GM18507 (cell line): Measurements from ENCODE around the gene RAB9B.
"Not testable (repeated sequence)": the region's sequence is repeated elsewhere in the genome, so short reads cannot be mapped to it uniquely, and the experiment has no call there.

Experiments
- DNase-seq: peaks from one replicate; pipeline ENCODE4 v3.0.0; 2011; ENCODE audit warnings: low read depth; ENCODE audit not compliant: insufficient read length; ENCODE audit errors: extremely low spot score
- FAIRE-seq: peaks from 2 replicates; lab custom pipeline; 2011; peaks lifted over from hg19 to GRCh38; lab: Jason Lieb, UNC

RAB9B gene

DNA sequence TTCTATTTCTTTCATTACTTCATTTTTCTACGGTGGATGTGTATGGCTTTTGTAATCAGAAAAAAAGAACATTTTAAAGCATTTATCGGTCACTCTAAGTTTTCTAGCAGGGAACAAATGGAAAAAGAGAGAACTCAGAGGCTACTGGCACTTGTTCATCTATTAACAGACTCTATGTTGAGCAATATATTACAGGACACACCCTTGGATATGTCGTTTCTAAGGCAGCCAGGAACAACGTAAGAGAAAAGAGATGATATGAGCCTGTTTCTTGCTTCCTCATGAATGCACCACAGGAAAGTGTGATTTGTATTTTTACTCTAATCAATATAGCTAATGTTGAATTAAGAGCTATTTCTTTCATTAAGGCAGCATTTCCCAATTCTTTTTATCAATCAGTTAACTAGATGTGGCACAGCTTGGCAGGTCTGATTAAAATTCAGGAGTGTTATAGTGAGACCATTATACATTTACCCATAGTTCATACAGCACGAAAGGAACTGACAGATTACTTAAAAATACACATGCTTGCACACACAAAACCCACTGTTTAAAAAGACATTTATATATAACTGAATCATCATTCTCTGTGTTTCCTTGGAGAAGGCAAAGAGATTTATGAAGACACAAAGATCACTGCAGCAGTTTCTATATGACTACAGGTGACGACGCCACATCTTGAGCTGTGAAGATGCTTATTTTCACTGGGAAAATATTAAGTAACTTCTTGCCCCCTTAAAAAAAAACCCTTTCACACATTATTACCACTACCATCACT is 13.0 kb downstream of the RAB9B start:
- no peak for DNase-seq
- no peak for FAIRE-seq

DNA sequence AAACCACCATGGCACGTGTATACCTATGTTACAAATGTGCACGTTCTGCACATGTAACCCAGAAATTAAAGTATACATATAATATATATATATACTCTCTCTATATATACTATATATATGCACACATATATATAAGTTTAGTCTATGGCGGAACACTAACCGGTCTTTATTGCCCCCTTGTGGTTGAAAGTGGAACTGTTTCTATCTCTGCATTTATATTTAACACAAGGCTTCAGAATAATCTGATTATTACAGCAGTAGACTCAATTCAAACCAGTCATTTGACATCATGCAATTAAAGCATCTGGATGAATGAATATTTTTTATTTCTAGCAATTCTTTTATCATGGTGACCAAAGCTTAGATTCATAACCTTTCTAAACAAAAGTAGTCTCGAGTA is 14.6 kb downstream of the RAB9B start:
- FAIRE-seq: no peak
- no peak for DNase-seq

DNA sequence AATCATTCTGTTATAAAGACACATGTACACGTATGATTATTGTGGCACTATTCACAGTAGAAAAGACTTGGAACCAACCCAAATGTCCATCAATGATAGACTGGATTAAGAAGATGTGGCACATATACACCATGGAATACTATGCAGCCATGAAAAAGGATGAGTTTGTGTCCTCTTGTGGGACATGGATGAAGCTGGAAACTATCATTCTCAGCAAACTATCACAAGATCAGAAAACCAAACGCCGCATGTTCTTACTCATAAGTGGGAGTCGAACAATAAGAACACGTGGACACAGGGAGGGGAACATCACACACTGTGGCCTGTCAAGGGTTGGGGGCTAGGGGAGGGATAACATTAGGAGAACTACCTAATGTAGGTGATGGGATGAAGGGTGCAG is 15.0 kb downstream of the RAB9B start:
- DNase-seq, FAIRE-seq: not testable (repeated sequence)

DNA sequence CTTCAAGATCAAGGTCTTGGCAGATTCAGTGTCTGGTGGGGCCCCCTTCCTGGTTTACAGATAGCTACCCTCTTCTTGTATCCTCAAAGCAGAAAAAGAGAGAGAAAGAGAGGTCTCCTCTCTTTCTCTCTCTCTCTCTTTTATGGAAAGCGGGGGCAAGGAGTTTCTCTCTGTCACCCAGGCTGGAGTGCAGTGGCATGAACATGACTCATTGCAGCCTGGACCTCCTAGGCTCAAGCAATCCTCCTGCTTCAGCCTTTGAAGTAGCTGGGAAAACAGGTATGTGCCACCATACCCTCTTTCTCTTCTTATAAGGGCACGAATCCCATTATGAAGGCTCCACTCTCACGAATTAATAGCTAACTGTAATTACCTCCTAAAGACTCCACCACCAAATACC is 20.2 kb downstream of the RAB9B start:
- no peak for DNase-seq
- FAIRE-seq: no peak

DNA sequence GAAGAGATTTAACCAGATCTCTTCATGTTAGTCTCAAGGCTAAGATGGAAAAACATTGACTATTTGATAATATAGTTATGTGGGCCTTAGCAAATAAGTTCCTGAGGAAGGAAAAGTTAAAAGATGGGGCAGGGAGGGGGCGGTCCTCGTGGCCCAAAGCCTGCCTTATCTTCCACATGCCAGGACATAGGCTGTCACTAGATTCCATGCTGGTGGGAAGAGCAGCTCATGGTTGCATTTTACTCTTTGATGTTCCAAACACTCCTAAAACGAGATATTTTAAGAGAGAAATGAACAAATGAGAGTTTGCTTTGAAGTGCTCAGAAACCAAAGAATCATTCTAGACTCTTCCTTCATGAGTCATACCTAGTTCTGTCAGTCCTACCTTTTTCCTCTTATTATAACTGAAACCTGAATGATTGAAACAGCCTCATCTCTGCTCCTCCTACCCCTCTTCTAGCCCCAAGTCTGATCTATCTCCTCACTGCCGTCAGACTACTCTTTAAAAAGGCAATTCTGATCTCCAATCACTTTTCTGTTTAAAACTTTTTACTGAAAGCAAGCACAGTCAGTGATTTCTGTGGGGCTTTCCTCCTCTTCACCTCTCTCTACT is 25.1 kb downstream of the RAB9B start:
- DNase-seq (no peak), FAIRE-seq (no peak)

DNA sequence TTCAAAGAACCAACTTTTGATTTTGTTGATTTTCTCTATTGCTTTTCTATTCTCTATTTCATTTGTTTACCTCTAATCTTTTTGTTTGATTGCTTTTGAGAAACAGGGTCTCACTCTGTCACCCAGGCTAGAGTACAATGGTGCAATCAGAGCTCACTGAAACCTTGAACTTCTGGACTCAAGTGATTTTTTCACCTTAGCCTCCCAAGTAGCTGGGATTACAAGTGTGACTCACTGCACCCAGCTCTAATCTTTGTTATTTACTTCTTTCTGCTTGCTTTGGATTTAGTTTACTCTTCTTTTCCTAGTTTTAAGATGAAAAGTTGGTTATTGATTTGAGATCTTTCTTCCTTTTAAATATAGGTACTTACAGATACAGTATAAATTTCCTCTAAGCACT is 26.2 kb downstream of the RAB9B start:
- DNase-seq (no peak), FAIRE-seq (no peak)

DNA sequence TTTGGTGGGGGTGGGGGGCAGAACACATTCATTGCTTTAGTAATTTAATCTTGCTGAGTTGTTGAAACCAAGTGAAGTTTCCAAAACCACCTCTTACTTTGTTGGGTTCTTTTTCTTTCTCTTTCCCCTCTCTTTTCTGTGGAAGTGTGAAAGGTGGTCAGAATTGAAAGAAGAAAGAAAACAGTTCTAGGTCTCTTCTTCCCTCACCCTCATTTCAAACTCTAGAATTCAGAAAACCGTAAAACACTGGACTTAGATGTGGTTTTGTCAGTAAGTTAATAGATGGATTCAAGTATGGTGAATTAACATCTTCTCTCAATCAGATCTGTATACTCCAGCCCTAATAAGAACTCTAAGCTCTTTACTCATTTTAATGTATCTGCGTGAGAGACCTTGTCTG is 31.7 kb downstream of the RAB9B start:
- DNase-seq (no peak), FAIRE-seq (no peak)

DNA sequence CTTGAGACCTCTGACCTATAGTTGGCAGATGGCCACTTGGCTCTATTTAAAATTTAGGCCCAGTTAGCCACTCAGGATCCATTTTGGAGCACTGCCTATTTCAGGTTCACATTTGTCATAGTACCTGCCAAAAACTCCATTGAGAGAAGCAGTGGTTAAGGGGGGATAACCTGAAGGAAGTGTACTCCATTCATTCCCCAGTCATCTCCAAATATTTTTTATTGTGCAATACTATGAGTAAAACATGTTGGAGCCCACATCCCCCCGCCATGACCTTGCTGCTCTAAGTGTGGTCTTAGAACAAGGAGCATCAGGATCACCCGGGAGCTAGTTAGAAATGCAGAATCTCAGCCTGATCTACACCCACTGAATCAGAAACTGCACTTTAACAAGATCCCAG is 34.4 kb downstream of the RAB9B start:
- FAIRE-seq (no peak), DNase-seq (no peak)

DNA sequence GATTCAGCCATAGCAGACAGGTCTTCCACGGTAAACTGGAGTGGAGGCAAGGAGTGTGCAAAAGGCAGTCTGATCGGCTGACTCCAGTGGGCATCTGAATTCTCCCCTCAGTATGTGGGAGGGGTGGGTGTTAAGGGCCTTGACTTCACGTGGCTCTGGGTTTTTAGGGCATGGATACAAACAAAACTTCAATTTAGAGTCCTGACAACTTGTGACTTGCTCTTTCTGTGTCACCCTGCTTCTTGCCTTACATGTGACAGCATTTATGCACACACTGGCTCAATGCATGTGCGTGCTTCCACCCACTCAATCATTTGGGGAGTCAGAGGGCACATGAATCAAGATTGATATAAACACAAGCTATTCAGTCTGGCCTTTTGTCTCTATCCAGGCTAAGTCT is 37.9 kb downstream of the RAB9B start:
- FAIRE-seq (no peak), DNase-seq (no peak)

DNA sequence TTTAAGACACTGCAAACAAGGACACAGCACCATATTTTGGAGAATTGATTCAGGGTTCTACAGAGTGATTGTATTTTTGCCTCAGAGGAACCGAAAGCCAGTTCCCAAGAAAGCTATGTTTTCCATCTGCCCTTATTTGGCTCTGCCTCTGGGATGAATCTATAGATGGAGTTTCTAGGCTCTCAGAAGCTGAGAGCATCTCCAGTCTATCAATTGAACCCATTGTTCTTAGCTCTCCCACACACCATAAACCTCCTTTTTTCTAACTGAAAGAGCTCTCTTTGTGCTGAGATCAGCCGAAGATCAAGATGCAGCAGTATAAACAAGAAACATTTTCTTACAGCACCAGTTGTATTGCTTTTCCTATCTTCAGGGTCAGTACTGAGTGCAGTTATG is 38.5 kb downstream of the RAB9B start:
- no peak for DNase-seq
- no peak for FAIRE-seq

DNA sequence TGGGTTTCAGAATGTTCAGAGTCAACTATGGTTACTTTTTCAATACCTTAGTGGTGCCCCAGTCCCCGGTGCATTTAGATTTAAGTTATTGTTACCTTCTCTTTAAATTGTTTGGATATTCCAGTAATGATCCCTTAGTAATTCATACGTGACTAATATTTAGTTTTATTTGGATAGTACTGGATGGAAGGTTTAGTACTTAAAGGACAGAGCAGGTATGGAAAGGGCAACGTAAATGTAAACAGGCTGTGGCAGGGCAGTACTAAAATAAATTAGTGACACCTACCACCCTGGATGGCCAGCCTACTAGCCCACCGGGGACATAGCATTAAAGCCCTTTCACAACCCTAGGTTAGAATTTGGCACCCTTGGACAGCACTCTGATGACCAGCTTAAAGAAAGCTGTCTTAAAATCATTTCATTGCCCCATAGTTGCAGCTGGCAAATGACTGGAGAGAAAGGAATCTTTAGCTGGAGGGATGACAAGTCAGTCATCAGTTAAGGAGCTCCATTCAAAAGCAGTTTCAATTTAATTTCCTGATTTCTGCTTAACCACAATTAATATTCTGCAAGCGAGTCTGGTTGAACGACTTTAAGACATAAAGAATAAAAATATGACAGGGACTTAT is 39.0 kb downstream of the RAB9B start:
- DNase-seq (no peak), FAIRE-seq (no peak)

DNA sequence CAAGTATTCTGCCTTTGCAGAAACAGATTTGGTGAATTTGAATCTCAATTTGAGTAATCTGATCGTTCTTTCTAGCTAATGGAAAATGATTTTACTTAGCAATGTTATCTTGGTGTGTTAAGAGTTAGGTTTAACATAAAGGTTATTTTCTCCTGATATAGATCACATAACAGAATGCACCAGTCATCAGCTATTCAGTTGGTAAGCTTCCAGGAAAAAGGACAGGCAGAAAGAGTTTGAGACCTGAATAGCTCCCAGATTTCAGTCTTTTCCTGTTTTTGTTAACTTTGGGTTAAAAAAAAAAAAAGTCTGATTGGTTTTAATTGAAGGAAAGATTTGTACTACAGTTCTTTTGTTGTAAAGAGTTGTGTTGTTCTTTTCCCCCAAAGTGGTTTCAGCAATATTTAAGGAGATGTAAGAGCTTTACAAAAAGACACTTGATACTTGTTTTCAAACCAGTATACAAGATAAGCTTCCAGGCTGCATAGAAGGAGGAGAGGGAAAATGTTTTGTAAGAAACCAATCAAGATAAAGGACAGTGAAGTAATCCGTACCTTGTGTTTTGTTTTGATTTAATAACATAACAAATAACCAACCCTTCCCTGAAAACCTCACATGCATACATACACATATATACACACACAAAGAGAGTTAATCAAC is 40.1 kb downstream of the RAB9B start:
- FAIRE-seq (no peak), DNase-seq (no peak)

DNA sequence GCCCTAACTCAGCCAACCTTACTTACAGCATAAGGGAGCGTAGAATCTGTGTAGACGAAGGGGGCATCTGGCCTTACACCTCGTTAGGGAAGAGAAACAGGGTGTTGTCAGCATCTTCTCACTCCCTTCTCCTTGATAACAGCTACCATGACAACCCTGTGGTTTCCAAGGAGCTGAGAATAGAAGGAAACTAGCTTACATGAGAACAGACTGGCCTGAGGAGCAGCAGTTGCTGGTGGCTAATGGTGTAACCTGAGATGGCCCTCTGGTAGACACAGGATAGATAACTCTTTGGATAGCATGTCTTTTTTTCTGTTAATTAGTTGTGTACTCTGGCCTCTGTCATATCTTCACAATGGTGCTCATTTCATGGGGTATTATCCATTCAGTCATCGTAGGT is 40.8 kb downstream of the RAB9B start:
- FAIRE-seq: no peak
- no peak for DNase-seq

DNA sequence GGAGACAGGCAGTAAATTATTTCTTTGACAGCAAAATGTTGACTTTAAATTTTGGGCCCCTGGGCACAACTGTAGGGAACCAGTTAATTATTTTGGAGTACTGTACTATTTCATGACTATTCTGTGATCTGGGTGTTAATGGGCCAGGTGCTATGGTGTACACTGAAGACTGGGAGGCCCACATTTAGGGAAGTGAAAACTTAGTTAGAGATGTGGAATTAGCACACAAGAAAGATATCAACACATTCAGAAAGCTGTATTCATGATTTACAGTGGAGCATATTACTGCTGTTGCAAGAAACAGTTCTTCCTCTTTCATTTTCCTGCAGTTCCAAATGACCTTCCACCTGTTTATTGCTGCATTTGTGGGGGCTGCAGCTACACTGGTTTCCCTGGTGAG is 43.1 kb downstream of the RAB9B start:
- DNase-seq (no peak), FAIRE-seq (peak; percentile 78)

DNA sequence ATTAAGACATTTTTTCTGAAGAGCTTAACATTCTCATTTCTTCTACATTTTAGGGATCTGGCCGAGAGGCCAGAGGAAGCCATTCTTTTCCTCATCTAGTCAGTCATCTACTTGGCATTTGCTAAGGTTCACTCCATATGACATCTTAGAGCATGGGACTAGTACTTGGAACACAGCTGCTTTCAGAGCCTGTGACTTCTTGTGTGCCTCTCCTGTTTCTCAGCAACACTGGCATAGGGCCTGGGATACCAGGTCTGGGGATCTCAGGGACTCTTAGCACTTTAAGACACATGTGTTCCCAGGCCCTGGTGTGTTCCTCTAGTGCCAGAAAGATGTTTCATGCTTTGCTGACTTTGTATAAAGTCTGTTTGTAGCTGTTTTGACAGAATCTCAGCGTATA is 48.1 kb downstream of the RAB9B start:
- no peak for DNase-seq
- no peak for FAIRE-seq

DNA sequence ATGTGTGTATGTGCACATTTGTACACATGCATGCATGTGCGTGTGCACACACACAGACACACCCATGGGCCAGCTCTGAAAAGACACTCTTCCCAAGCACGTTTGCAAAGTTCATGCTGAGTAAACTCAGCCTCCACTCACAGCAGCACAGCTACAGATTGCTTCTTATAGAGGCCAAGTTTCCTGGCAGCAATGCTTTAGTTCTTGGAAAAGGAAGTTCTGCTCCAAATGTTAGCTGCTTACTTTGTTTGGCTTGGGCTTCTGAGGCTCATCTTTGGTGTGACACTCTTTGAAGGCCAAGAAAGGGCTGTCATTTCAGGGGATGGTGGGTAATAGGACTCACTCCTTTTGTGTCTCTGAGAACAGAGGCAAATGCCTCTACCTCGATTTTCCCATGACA is 48.9 kb downstream of the RAB9B start:
- DNase-seq: no peak
- no peak for FAIRE-seq

DNA sequence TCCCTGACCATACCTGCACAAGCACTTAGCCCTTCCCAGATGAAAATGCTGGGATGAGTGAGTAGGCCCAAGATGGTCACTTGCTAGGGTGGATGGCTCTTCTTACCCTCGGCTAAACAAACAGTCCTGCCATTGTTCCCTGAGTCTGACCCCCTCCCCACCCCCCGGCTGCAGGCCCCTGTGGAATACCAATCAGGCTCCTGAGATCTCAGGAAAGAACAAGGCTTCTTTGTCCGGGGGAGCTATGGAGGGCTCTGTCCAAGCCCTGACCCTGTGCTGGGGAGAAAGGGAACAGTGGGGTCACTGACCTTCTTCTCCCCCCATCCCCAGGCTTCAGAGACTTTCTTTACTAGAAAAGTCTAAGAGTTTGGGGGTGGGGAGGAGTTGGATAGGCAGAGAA is 49.4 kb downstream of the RAB9B start:
- no peak for FAIRE-seq
- DNase-seq: no peak

DNA sequence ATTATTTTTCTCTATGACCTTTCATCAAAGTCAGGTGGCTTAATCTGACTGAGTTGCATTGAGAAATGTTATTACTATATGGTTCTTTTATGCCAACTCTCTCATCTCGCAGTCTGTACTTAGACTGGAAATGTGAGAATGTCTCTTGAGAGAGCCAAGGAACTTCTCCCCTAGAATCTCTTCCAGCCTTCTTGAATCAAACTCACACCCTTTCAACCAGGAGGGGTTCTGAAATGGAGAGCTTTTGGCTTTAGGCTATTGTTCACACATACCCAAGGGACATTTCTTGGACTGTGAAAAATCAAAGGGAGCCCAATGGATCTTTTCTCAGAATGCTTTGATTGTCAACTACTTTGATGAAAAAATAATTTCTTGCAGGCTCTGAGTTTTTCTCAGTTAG is 50.4 kb downstream of the RAB9B start:
- DNase-seq (no peak), FAIRE-seq (no peak)

DNA sequence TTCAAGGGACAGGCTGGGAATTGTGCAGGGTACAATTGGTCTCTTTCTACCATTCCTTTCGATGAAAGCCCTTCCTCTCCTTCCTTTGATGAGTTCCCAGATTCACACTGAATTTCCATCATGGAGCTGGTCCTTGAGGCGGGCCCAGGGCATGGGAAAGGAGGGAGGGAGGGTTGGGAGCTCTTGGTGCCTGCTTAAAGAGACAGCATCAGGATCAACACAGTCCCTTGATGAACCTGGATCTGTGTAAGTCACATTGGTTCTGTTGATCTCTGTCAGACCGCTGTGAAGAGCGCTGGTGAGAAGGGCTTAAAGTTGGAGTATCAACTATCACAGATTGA is 51.0 kb downstream of the RAB9B start:
- no peak for DNase-seq
- no peak for FAIRE-seq

DNA sequence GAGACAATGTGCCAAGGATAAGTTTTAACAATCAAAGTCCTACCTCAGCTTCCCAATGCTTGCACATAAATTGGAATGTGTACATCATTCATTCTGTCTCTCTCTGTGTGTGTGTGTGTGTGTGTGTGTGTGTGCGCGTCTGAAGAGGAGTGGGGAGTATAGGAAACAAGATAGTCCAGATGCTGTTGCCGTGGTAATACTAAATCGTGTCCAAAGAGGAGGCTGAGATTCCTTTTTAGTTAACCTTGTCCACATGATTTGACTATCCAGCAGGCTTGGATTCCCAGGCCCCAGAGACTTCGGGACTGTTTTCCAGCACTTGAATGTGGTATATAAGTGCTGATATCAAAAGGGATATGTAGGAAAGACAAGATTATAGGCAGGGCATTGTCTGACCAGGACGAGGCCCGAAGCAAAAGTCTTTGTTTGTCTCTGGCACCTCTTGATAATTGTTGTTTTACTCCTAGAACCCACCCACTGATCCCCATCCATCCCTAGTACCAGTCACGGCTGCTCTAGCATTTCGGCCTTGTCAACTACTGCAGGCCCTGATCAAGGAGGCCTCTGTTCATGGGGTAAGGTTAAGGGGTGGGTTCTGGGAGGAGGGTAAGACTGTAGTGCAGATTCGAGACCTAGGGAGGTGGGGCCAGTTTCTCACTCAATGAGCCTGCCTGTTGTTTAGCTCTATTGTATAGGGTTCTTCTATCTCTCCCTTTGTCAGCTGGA is 51.6 kb downstream of the RAB9B start:
- FAIRE-seq: no peak
- DNase-seq: no peak
